ENCODE data around the gene FATE1. TPM values are rescaled to one million over a fixed set of nuclear protein-coding genes. Genes with fewer than 3 reads are reported as not detected.

The FATE1 gene
- total RNA-seq, 2 experiments from 2014 or later, result not detected

DNA sequence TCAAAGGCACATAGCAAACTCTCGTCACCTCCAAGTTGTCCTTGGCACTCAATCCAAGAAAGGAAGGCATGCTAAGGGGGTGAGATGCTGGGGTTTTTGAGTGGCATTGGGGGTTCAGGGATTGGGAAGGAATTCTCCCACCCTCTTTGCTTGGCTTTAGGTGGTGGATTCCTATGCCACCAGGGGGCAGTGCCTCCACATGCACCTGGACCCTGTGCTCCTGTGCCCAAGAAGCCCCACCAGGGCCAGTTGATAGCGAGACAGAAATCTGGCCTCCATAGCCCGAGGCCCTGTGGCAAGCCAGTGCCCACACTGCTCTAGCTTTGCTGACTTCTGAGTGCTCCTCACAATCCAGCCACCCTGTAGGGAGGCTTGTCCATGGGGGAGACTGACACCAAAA lies 2.0 kb upstream of the FATE1 start:
- POLR2A ChIA-PET, result no interaction called here
- no peaks in the 10 kb centered on the region for H3K27me3 Mint-ChIP-seq
- H3K36me3 Mint-ChIP-seq (ENCODE audit: low read depth), result no peaks in the 10 kb centered on the region
- H3K27ac Mint-ChIP-seq, result no peak overlapping the region
- CTCF ChIA-PET, result interaction anchor here (1.1 kb wide), 1 partner anchor 38 kb away, joined by 3 read pairs; no protein-coding TSS in a partner anchor
- H3K4me1 Mint-ChIP-seq, result no peaks in the 10 kb centered on the region
- H3K9me3 Mint-ChIP-seq, result no peaks in the 10 kb centered on the region
- no peak for DNase-seq
- no peak overlapping the region for H3K4me3 Mint-ChIP-seq

DNA sequence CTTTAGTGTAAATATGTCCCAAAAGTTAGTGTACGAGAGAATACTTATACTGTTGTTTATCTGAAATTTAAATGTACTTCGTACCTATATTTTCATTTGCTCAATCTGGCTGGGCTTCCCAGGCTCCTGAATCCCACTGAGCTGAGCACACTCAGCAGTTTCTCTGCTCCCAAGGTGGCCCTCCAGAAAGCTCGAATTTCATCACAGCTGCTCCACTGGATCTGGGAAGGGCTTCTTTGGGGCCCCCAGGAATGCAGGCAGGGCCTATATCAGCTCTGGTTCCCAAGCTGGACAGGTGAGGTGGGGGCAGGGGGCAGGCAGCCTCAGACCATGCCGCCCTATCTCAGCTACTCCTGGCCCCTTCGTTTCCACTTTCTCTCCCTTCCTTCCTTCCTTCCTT lies 1.5 kb upstream of the FATE1 start:
- no peaks in the 10 kb centered on the region for H3K4me1 Mint-ChIP-seq
- no peak overlapping the region for H3K27ac Mint-ChIP-seq
- H3K27me3 Mint-ChIP-seq, result no peaks in the 10 kb centered on the region
- H3K36me3 Mint-ChIP-seq (ENCODE audit: low read depth), result no peaks in the 10 kb centered on the region
- POLR2A ChIA-PET, result no interaction called here
- no peak for DNase-seq
- H3K9me3 Mint-ChIP-seq, result no peaks in the 10 kb centered on the region
- H3K4me3 Mint-ChIP-seq, result no peak overlapping the region
- CTCF ChIA-PET, result no interaction called here

DNA sequence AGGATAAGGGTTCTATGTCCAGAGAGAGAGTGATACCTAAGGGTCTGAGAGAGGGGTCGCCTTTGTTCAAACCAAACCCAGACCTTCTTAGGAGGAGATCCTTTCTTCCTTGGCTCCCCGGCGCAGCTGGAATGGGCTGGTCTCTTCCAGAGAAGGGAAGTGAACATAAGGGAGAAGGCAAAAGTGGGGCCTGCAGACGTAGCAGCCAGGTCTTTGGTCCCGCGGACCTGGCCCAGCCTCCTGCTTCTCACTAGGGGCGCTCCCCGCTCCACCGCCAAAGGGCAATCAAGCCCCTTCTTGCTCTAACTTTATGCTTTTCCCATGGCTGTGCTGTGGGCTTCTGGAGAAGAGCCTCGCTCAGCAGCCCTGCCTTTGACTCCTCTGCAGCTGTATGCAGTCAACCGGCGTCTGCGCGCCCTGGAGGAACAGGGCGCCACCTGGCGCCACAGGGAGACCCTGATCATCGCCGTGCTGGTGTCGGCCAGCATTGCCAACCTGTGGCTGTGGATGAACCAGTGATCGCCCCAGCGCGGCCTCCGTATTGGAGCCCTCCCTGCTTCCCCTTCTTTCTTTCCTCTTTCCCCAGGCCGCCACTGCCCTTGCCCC lies 6.5 kb downstream of the FATE1 start:
- Mint-ChIP-seq H3K36me3 (ENCODE audit: low read depth) (no peaks in the 10 kb centered on the region), H3K27ac (no peak overlapping the region), H3K4me3 (no peak overlapping the region), H3K27me3 (no peaks in the 10 kb centered on the region), H3K9me3 (no peaks in the 10 kb centered on the region), H3K4me1 (no peaks in the 10 kb centered on the region)
- DNase-seq, result no peak
- POLR2A ChIA-PET, result no interaction called here
- CTCF ChIA-PET, result no interaction called here

DNA sequence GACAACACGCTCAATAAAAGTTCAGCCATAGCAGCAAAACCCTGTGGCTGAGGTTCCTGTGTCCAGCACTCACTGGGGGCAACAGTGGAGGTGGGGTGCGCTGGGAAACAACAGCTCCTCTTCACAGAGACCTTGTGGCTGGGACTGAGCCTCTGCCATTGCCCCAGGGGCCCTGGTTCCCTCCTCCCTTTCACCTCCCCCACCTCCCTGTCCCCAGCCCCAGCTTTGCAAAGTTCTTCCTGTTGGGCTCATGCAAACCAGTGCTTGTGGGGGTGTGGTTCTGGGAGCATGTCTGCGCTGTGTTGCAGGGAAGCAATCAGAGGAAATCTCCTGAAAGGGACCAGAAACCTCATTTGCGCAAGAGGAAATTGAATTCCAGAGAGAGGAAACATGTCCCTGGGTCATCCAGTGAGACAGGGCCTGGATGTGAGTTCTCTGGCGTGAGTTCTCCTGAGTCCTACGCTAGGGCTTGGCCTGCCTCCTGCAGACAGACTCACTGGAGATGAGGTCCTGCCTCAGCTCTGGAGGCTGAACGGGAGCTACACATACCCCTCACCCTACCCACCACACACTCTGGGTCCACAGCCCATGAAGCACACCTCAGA lies 7.4 kb downstream of the FATE1 start:
- ChIA-PET POLR2A (no interaction called here), CTCF (no interaction called here)
- Mint-ChIP-seq H3K27me3 (no peaks in the 10 kb centered on the region), H3K36me3 (ENCODE audit: low read depth) (no peaks in the 10 kb centered on the region), H3K4me1 (no peaks in the 10 kb centered on the region), H3K9me3 (no peaks in the 10 kb centered on the region), H3K4me3 (no peak overlapping the region), H3K27ac (no peak overlapping the region)
- no peak for DNase-seq

DNA sequence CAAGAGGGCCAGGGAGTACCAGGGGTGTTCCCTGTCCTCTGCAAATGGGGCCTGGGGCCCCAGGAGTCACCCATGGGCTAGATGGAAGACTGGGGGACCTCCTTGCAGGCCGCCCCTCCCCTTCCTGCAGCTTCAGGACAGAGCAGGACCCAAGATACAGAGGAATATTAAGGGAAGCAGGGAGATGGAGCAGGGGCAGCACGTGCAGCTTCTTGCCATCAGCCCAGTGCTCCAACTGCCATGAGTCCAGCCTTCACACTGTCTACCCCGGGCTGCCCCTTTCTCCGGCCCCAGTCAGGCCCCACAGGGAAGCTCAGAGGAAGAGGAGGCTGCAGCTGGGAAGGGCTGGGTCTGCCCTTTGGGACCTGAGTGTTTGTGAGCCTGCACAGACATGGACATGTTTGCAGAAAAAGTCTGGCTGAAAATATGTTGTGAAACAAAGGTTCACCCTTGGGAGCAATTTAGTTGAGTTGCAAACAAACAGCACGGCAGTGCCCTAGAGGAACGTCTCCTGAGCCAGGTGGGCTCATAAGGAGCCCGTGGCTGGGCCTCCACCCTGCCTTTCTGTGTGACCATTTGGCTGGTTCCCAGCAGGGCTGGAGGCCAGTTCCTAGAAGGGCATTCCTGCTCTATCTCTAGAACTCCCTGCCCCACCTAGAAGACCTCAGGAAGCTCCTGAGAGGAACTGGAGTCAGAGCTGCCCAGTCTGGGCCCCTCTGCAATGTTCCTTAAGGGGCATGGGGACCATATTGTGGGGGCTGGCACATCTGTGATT lies 8.9 kb downstream of the FATE1 start:
- no peak overlapping the region for H3K4me3 Mint-ChIP-seq
- DNase-seq, result no peak
- H3K27ac Mint-ChIP-seq, result no peak overlapping the region
- no peaks in the 10 kb centered on the region for H3K4me1 Mint-ChIP-seq
- POLR2A ChIA-PET, result no interaction called here
- CTCF ChIA-PET, result no interaction called here
- no peaks in the 10 kb centered on the region for H3K9me3 Mint-ChIP-seq
- no peaks in the 10 kb centered on the region for H3K27me3 Mint-ChIP-seq
- H3K36me3 Mint-ChIP-seq (ENCODE audit: low read depth), result no peaks in the 10 kb centered on the region

DNA sequence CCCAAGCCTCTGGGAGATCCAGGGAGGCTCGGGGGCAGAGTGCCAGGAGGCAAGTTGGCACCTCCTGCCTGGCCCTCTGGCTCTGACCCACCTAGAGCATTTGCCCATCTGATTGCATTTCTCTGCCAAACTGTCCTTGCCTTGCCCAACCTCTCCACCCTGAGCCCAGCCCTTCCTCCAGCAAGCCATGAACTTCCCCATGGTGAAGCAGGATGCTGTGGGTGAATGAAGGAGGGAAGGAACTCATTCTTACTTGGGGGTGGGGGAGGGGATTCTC lies 9.4 kb downstream of the FATE1 start:
- H3K27ac Mint-ChIP-seq, result no peak overlapping the region
- CTCF ChIA-PET, result no interaction called here
- no peaks in the 10 kb centered on the region for H3K9me3 Mint-ChIP-seq
- H3K4me3 Mint-ChIP-seq, result no peak overlapping the region
- no peaks in the 10 kb centered on the region for H3K36me3 Mint-ChIP-seq (ENCODE audit: low read depth)
- POLR2A ChIA-PET, result no interaction called here
- DNase-seq, result no peak
- H3K27me3 Mint-ChIP-seq, result no peaks in the 10 kb centered on the region
- no peaks in the 10 kb centered on the region for H3K4me1 Mint-ChIP-seq

DNA sequence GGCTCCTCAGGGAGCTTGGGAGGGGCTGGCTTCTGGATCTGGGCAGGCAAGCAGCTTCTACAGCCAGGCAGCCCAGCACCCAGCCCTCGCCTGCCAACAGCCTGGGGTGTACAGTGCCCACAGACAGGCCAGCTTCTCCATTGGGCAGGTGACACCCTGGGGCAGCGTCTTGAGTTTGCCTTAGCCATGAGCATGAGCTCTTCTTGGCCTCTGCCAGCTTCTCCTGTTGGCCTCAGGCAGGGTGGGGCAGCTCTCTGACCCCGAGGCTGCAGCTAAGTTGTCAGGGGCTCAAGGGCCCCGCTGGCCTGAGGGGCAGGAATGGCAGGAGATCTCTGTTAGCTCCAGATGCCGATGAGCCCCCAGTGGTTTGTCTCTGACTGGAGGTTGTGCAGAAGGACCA lies 10.9 kb downstream of the FATE1 start:
- H3K4me3 Mint-ChIP-seq, result no peak overlapping the region
- no peaks in the 10 kb centered on the region for H3K36me3 Mint-ChIP-seq (ENCODE audit: low read depth)
- no peaks in the 10 kb centered on the region for H3K4me1 Mint-ChIP-seq
- POLR2A ChIA-PET, result no interaction called here
- no peak overlapping the region for H3K27ac Mint-ChIP-seq
- CTCF ChIA-PET, result interaction anchor here (0.7 kb wide), 1 partner anchor 26 kb away, joined by 3 read pairs; no protein-coding TSS in a partner anchor
- H3K27me3 Mint-ChIP-seq, result no peaks in the 10 kb centered on the region
- H3K9me3 Mint-ChIP-seq, result no peaks in the 10 kb centered on the region
- DNase-seq, result no peak

DNA sequence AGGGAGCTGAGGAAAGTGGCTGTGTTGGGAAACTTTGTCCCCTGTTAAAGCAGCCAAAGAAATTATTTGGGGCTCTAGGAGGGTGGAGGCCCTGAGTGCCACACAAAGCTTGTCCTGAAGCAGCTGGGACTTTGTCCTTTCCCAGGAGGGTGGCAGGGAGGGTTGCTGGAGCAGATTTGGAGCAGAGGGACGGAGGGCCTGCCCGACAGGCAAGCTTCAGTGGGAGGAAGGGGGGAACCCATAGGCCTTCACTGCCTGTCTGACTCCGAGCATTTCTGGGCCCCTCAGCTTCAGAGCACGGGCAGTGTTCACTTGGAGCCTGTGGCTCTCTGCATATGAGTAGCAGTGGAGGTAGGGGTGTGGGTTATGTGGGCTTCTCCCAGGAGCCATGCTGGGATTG lies 11.5 kb downstream of the FATE1 start:
- H3K36me3 Mint-ChIP-seq (ENCODE audit: low read depth), result no peaks in the 10 kb centered on the region
- DNase-seq, result no peak
- H3K4me3 Mint-ChIP-seq, result no peak overlapping the region
- no peaks in the 10 kb centered on the region for H3K4me1 Mint-ChIP-seq
- ChIA-PET CTCF (interaction anchor here (0.7 kb wide), 1 partner anchor 25 kb away, joined by 3 read pairs; no protein-coding TSS in a partner anchor), POLR2A (no interaction called here)
- no peaks in the 10 kb centered on the region for H3K9me3 Mint-ChIP-seq
- no peak overlapping the region for H3K27ac Mint-ChIP-seq
- H3K27me3 Mint-ChIP-seq, result no peaks in the 10 kb centered on the region

DNA sequence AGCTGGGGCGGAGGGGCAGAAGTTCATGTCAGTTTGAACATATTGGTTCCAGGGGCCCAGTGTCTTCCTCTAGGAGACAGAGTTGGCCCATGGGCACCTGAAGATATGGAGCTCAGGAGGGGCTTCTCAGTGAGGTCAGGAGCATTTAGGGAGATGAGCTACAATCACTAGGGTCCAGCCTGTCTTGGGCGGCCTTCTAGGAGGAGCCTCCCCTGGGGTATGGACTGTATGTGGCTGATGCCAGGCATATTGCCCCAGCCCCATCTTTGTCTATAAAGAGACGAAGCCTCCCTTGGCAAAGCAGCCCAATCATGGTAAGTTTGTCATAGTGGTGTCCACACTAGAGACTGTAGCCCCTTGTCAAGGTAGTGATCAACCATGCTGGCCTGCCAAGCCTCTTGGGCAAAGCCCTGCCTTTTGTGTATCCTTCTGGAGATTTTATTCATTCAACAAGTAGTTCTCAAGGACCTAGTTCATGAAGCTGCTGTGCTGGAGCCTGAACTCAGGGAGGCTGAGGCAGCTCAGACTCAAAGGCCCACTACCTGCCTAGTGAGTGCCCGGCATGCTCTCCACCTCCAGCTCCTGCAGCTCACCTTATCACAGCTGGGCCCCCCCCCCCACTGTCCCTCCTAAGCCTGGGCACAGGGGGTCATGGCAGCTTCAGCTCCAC lies 13.4 kb downstream of the FATE1 start:
- H3K36me3 Mint-ChIP-seq (ENCODE audit: low read depth), result no peaks in the 10 kb centered on the region
- no peaks in the 10 kb centered on the region for H3K27me3 Mint-ChIP-seq
- ChIA-PET CTCF (interaction anchor here (0.6 kb wide), 2 partner anchors 11 to 203 kb away, joined by 3 to 6 read pairs; no protein-coding TSS in a partner anchor), POLR2A (no interaction called here)
- no peak for DNase-seq
- no peaks in the 10 kb centered on the region for H3K4me1 Mint-ChIP-seq
- H3K4me3 Mint-ChIP-seq, result no peak overlapping the region
- H3K27ac Mint-ChIP-seq, result no peak overlapping the region
- no peaks in the 10 kb centered on the region for H3K9me3 Mint-ChIP-seq

DNA sequence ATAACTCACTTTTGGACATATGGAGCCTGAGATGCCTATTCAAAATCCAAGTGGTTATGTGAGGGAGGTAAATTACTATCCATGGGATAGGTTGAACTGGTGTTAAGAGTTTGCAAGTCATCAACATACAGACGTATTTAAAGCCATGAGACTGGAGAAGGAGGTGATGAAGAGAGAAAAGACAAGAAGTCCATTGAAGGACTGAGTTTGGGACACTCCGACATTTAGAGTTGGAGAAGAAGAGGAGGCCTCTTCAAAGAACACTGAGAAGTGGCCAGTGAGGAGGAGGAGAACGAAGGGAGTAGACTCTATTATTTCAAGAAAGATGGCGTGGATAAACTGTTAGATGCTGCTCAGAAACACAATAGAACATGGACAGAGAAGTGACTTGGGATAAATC lies 18.6 kb downstream of the FATE1 start, which contains the start of gene CNGA2:
Gene CNGA2, plus strand, starts transcription at position 301 of the 400 bp plus-strand sequence. CDS start 3,738 bp downstream, outside the sequence.
- no peaks in the 10 kb centered on the region for H3K4me1 Mint-ChIP-seq
- no peaks in the 10 kb centered on the region for H3K9me3 Mint-ChIP-seq
- no peak within 1 kb of the TSS for H3K4me3 Mint-ChIP-seq
- DNase-seq, result no peak
- H3K27me3 Mint-ChIP-seq, result no peaks in the 10 kb centered on the region
- H3K36me3 Mint-ChIP-seq (ENCODE audit: low read depth), result no peaks in the 10 kb centered on the region
- ChIA-PET CTCF (no interaction called here), POLR2A (no interaction called here)
- H3K27ac Mint-ChIP-seq, result no peak within 1 kb of the TSS

DNA sequence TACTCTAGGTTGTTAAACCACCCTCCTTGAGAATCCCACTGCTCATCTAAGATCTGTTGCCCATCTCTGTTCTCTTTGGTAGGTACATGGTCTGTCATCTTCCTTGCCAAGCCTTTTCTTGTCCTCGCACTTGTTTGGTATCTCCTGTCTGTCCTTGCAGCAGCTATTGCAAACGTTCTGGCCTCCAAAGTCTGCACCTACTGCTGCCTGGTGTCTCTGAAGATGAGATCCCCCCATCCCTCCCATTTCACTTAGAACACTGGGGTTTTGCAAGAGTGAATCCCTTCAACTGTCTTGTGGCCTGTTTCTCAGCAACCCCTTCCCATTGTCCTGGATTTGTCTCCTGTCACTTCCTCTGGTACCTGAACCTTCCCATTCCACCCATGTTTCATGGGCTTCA lies 19.4 kb downstream of the FATE1 start:
- Mint-ChIP-seq H3K9me3 (no peaks in the 10 kb centered on the region), H3K36me3 (ENCODE audit: low read depth) (no peaks in the 10 kb centered on the region), H3K4me3 (no peak overlapping the region), H3K4me1 (no peaks in the 10 kb centered on the region), H3K27ac (no peak overlapping the region), H3K27me3 (no peaks in the 10 kb centered on the region)
- CTCF ChIA-PET, result no interaction called here
- DNase-seq, result no peak
- POLR2A ChIA-PET, result no interaction called here

DNA sequence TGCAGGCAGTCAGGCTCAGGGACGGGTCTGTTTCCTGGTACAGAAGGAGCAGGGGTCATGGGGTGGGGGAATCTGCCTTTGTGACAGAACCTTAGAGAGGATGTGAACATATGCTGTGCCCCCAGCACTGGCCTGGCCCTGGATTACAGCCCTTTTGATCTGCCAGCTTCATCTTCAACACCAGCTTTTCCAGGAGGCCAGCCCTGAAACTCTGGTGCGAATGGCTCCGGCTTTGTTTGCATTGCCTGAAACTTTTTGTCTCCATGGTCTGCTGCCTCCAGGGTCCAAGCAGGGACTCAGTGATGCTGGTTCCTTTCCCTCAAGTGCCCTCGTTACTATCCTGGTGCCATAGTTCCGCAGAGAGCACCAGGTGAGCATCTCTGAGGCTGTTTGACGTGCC lies 20.9 kb downstream of the FATE1 start:
- no peaks in the 10 kb centered on the region for H3K9me3 Mint-ChIP-seq
- no peak overlapping the region for H3K27ac Mint-ChIP-seq
- H3K4me3 Mint-ChIP-seq, result no peak overlapping the region
- ChIA-PET POLR2A (no interaction called here), CTCF (no interaction called here)
- no peaks in the 10 kb centered on the region for H3K27me3 Mint-ChIP-seq
- H3K4me1 Mint-ChIP-seq, result no peaks in the 10 kb centered on the region
- no peaks in the 10 kb centered on the region for H3K36me3 Mint-ChIP-seq (ENCODE audit: low read depth)
- DNase-seq, result no peak

DNA sequence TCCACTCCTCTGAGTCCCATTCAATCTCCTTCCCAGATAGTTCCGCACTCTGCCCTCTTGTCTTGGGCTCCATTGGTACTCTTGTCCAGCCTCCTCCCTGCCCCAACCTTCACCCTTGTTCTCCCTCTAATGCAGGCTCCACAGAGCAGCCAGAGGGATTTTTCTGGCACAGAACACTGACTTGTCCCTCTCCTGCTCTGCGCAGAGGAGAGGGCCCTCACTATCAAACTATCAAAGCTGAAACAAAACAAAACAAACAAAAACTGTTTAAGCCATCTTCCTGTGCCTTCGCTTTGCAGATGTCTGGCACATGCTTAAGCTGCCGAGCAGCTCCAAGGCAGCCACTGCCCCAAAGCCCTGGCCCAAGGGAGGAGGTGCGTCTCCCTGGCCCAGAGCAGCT lies 21.7 kb downstream of the FATE1 start:
- Mint-ChIP-seq H3K36me3 (ENCODE audit: low read depth) (no peaks in the 10 kb centered on the region), H3K9me3 (no peaks in the 10 kb centered on the region), H3K4me3 (no peak overlapping the region), H3K4me1 (no peaks in the 10 kb centered on the region), H3K27ac (no peak overlapping the region), H3K27me3 (no peaks in the 10 kb centered on the region)
- ChIA-PET CTCF (no interaction called here), POLR2A (no interaction called here)
- no peak for DNase-seq

Data from activated CD4-positive, alpha-beta T cell treated with anti-CD3 and anti-CD28 coated beads, Interleukin-2, amount 10 ng/mL, durations not matched to agents 7 days and 5 days (primary cell).